Effector memory CD8-positive, alpha-beta T cell (primary cell): ENCODE results near the gene OR10K1.
A peak's percentile ranks its signal among the peaks of the same experiment; 100 is the strongest.

Experiments
- ATAC-seq: fragments of 150-1000 bp; cut with Tn5 transposase; replicated peaks from 2 replicates; pipeline ENCODE4 v1.10.0; 2021; ENCODE audit warnings: mild to moderate bottlenecking, moderate library complexity
- DNase-seq, 3 experiments: peaks; one replicate each; pipeline ENCODE4 v3.0.0; 2021
- H3K27ac Mint-ChIP-seq, 2 donors: one replicate each; pipeline ENCODE4 v1.8.0; 2022; ENCODE audit warnings: mild to moderate bottlenecking in 2 of 2, mixed read lengths in 2 of 2, moderate library complexity in 2 of 2
- H3K27me3 Mint-ChIP-seq, 2 donors: one replicate each; pipeline ENCODE4 v1.8.0; 2022; ENCODE audit warnings: mixed read lengths in 2 of 2
- H3K36me3 Mint-ChIP-seq: one replicate; pipeline ENCODE4 v1.8.0; 2022; ENCODE audit warnings: mild to moderate bottlenecking, moderate library complexity, mixed read lengths; ENCODE audit not compliant: insufficient read depth
- H3K4me1 Mint-ChIP-seq, 2 donors: one replicate each; pipeline ENCODE4 v1.8.0; 2022; ENCODE audit warnings: low read depth in 2 of 2, mixed read lengths in 2 of 2
- H3K4me3 Mint-ChIP-seq, 2 donors: one replicate each; pipeline ENCODE4 v1.8.0; 2022; ENCODE audit warnings: mild to moderate bottlenecking in 2 of 2, mixed read lengths in 2 of 2, moderate library complexity in 2 of 2
- H3K9me3 Mint-ChIP-seq, 2 donors: one replicate each; pipeline ENCODE4 v1.8.0; 2022; ENCODE audit warnings: mixed read lengths in 2 of 2

Gene OR10K1

GRCh38 chr1:158485455-158485854 lies 23.8 kb downstream of the OR10K1 start:
- DNase-seq (no peak), ATAC-seq (no peak)
- Mint-ChIP-seq H3K27ac (no peak overlapping the region), H3K9me3 (no peaks in the 10 kb centered on the region), H3K4me3 (no peak overlapping the region), H3K36me3 (no peaks in the 10 kb centered on the region), H3K27me3 (peaks cover 30 to 40% of the 10 kb centered on the region in 2 donors), H3K4me1 (no peaks in the 10 kb centered on the region)

- H3K4me1 Mint-ChIP-seq: no peaks in the 10 kb centered on the region
- peaks cover 30 to 45% of the 10 kb centered on the region in 2 donors for H3K27me3 Mint-ChIP-seq
- H3K27ac Mint-ChIP-seq: no peak overlapping the region
- ATAC-seq (no peak), DNase-seq (no peak)
- no peak overlapping the region for H3K4me3 Mint-ChIP-seq
- H3K36me3 Mint-ChIP-seq: no peaks in the 10 kb centered on the region
- no peaks in the 10 kb centered on the region for H3K9me3 Mint-ChIP-seq
Measured at GRCh38 chr1:158491316-158491715, 29.7 kb downstream of the OR10K1 start.

- Mint-ChIP-seq H3K36me3 (no peaks in the 10 kb centered on the region), H3K4me1 (no peaks in the 10 kb centered on the region), H3K9me3 (no peaks in the 10 kb centered on the region), H3K4me3 (no peak overlapping the region), H3K27ac (no peak overlapping the region), H3K27me3 (peaks cover 29 to 30% of the 10 kb centered on the region in 2 donors)
- ATAC-seq (no peak), DNase-seq (no peak)
Measured at GRCh38 chr1:158493054-158493453, 31.4 kb downstream of the OR10K1 start.

DNA sequence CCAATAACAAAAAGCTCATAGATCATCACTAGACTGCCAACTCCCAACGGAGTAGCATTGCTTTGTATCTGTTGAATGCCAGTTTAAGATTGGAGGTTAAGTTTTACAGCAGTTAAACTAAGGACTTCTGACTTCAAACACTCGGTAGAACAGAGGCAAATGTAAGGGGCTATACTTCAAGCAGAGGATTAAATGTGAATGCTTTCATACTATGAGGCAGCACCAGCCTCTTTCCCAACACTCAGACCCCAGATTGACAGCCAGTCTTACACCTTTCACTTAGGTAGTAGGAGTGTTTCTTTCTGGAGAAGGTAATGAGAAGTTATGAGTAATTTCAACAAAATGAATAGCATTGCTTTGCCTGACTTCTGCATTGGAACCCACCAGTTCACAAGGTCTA lies 33.2 kb downstream of the OR10K1 start:
- no peak for DNase-seq
- H3K27me3 Mint-ChIP-seq: peaks cover 22 to 28% of the 10 kb centered on the region in 2 donors
- no peak overlapping the region for H3K4me3 Mint-ChIP-seq
- no peak for ATAC-seq
- H3K4me1 Mint-ChIP-seq: no peaks in the 10 kb centered on the region
- H3K36me3 Mint-ChIP-seq: no peaks in the 10 kb centered on the region
- no peaks in the 10 kb centered on the region for H3K9me3 Mint-ChIP-seq
- H3K27ac Mint-ChIP-seq: no peak overlapping the region

DNA sequence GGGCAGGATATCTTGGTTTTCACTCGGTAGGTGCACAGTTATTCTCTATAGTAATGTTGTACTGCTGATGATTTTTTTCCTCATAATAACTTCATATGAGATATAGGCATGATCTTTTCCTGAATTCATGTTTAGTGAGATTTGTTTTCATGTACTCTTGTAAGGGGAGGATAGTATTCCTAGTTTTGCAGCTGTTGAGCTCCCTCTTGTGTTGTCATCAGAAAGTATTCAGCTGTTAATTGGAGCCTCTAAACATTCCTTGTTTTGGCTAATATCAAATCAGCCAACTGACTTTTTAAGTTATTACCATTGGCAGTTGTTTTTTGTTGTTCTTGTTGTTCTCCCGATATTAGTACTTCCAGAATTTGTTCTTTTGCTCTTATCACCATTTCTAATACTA lies 34.7 kb downstream of the OR10K1 start:
- Mint-ChIP-seq H3K4me3 (no peak overlapping the region), H3K9me3 (no peaks in the 10 kb centered on the region), H3K27me3 (peaks cover 22 to 34% of the 10 kb centered on the region in 2 donors), H3K27ac (no peak overlapping the region), H3K36me3 (no peaks in the 10 kb centered on the region), H3K4me1 (no peaks in the 10 kb centered on the region)
- no peak for ATAC-seq
- DNase-seq: no peak

GRCh38 chr1:158506369-158506987 lies 44.8 kb downstream of the OR10K1 start:
- H3K4me1 Mint-ChIP-seq: no peaks in the 10 kb centered on the region
- DNase-seq (peak; percentile 14 to 45 (median 35)), ATAC-seq (peak; percentile 48)
- no peaks in the 10 kb centered on the region for H3K36me3 Mint-ChIP-seq
- H3K27ac Mint-ChIP-seq: no peak overlapping the region
- peaks cover 62 to 64% of the 10 kb centered on the region in 2 donors for H3K27me3 Mint-ChIP-seq
- H3K9me3 Mint-ChIP-seq: no peaks in the 10 kb centered on the region
- no peak overlapping the region for H3K4me3 Mint-ChIP-seq

- Mint-ChIP-seq H3K4me3 (no peak overlapping the region), H3K36me3 (no peaks in the 10 kb centered on the region), H3K4me1 (no peaks in the 10 kb centered on the region), H3K9me3 (no peaks in the 10 kb centered on the region), H3K27me3 (peaks cover 59 to 66% of the 10 kb centered on the region in 2 donors), H3K27ac (no peak overlapping the region)
- ATAC-seq: no peak
- DNase-seq: no peak
Measured at GRCh38 chr1:158507511-158507910, 45.9 kb downstream of the OR10K1 start.

DNA sequence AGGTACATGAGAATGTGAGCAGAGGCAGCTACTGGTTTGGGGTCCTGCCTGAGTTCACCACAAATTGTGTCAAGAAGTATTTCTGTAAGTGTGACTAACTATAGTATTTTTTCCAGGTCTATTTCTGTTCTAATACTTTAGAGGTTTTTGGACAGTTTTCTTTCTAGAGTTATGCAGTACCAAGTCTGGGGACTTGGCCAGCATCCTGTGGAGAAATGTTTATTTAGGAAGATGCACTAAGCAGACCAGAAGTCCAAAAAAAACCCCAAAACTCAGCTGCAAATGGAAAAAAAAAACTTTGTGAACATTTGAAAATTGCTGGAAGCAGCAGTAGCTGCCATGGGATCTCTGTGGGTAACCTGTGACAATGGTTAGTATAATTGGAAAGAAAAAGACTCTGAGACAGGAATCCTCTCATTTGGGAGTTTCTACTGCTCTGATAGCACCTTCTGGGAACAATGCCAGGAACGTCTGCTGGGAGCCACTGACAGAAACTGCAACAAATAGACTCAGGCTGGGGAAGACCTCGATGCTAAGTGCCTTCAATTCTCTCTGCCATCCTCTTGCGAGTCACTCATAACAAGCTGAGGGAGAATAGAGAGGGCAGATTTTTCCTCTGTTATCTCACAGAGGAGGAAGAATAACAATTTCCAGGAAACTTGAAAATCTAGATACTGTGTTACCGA lies 48.0 kb downstream of the OR10K1 start:
- Mint-ChIP-seq H3K27me3 (peaks cover 56 to 65% of the 10 kb centered on the region in 2 donors), H3K9me3 (peaks cover 0 to 2% of the 10 kb centered on the region in 2 donors), H3K4me1 (no peaks in the 10 kb centered on the region), H3K36me3 (no peaks in the 10 kb centered on the region), H3K4me3 (no peak overlapping the region), H3K27ac (no peak overlapping the region)
- DNase-seq: no peak
- no peak for ATAC-seq

DNA sequence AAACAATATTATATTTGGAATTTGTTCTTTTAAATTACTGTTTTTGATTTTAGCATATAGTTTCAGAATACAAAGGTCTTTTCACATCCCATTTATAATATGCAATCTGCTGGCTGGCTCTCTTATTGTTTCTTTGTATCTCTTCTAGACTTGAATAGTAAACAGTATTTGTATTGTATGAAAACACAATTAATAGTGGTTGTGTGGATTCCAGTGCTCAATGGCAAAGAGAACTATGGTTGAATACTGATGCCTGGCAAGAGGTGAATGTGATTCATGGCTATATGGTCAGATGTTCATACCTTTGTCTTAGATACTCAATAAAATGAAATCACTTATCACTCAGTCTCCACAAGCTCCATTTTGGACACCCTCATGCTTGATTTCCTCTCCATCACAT lies 55.3 kb downstream of the OR10K1 start:
- Mint-ChIP-seq H3K9me3 (peaks cover 0 to 2% of the 10 kb centered on the region in 2 donors), H3K4me3 (no peak overlapping the region), H3K27me3 (peaks cover 56 to 66% of the 10 kb centered on the region in 2 donors), H3K36me3 (peaks cover 7% of the 10 kb centered on the region), H3K27ac (no peak overlapping the region), H3K4me1 (no peaks in the 10 kb centered on the region)
- DNase-seq (no peak), ATAC-seq (no peak)
